Bone marrow (tissue), 2 donors: ENCODE results near the gene CABP7.

Source experiments
- DNase-seq, 2 donors: peaks; one replicate each; lab custom pipeline; 2025; lab: John Stamatoyannopoulos, UW

CABP7 gene

DNA sequence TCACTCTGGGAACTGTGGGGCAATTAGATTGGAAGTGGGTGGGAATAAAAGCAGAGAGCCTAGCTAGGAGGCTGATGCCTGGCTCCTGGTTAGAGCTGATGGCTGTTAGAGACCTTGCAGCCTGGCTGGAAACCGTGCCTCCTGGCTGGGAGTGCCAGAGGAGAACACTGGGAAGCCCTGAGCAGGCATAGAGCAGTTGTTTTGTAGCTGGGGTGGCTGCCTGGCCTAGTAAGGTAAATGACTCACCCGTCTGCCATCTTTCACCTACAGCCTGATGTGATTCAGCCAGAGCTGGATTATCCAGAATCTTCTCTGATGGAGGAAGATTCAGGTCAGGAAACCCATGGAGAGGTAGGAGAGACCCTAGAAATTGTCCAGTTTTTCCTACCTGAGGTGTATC lies 53.4 kb downstream of the CABP7 start:
- DNase-seq = no peak

DNA sequence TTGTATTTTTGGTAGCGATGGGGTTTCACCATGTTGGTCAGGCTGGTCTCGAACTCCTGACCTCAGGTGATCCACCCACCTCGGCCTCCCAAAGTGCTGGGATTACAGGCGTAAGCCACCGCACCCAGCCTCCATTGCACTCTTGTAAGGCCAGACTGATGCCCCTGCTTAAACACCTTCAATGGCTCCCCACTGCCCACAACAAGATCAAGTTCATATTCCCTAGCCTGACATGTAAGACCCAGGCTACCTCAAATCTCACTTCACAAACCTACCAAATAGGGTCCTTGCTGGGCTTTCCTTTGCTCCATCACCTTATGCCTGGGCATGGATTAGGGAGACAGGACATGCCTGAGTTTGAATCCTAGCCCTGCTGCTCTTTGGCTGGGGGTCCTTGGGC lies 60.4 kb downstream of the CABP7 start:
- DNase-seq = no peak

DNA sequence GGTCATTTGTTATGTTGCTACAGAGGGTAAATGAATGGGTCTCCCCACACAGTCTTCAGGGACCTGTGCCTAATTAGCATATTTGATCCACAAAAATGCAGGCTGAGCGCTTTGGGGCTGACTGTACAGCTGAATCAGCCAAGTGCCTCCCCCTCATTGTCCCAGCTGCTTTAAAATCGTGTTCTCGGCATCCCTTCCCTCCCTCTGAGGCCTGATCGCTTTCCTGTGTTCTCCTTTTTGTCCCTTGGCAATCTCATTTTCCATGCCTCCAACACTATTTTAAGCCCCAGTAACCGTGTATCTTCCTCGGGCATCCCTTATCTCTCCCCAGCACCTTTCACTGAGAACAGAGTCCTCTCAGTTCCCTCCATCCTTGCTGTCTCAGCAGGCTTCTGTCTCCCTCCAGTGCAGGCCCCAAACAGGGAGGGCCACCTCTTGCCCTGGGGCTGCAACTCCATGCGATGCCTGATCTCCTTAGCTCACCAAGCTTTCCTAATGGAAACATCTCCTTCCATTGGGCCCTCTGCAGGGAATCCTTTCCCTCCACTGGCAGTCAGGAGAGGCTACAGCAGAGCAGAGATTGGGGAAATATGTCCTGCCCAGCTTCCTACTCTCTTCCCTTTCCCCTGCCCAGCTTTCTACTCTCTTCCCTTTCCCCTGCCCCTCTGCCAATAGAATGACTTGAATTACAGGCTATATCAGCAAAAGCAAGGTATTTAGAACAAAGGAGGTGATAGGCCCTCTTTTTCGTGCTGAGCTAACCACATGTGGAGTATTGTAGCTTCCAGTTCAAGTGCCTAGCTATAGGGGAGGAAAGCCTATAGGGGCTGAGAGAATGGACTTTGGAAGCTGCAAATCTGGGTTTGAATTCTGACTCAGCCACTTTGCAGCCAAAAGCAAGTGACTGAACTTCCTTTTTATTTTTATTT lies 61.2 kb downstream of the CABP7 start:
- DNase-seq = no peak
